Measurements from ENCODE around the gene SLC27A6.

DNA sequence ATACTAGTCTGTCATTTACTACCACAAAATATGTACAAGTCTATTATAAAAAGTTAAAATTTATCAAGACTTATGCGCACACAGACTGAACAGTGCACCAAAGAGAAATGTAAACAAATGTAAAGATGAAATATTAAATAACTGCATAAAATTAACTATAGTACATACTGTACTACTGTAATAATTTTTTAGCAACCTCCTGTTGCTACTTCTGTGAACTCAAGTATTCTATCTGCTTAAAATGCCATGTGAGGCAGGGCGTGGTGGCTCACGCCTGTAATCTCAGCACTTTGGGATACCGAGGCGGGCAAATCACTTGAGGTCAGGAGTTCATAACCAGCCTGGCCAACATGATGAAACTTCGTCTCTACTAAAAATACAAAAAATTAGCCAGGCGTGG is 115.5 kb downstream of the SLC27A6 start:
- TF ChIP-seq, protein P1, sequence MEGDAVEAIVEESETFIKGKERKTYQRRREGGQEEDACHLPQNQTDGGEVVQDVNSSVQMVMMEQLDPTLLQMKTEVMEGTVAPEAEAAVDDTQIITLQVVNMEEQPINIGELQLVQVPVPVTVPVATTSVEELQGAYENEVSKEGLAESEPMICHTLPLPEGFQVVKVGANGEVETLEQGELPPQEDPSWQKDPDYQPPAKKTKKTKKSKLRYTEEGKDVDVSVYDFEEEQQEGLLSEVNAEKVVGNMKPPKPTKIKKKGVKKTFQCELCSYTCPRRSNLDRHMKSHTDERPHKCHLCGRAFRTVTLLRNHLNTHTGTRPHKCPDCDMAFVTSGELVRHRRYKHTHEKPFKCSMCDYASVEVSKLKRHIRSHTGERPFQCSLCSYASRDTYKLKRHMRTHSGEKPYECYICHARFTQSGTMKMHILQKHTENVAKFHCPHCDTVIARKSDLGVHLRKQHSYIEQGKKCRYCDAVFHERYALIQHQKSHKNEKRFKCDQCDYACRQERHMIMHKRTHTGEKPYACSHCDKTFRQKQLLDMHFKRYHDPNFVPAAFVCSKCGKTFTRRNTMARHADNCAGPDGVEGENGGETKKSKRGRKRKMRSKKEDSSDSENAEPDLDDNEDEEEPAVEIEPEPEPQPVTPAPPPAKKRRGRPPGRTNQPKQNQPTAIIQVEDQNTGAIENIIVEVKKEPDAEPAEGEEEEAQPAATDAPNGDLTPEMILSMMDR (IDR thresholded peaks at IDR 0.05), result no peak
- TF ChIP-seq POLR2A (IDR thresholded peaks at IDR 0.05) (no peak), EP300 (IDR thresholded peaks at IDR 0.05) (no peak), POLR2AphosphoS5 (IDR thresholded peaks at IDR 0.05) (no peak)

Measured in upper lobe of left lung (tissue), 4 donors.